HG02840 (cell line): ENCODE data around the gene UST.
"Not testable (repeated sequence)": the region's sequence is repeated elsewhere in the genome, so short reads cannot be mapped to it uniquely, and the experiment has no call there.

ENCODE experiments used
- ATAC-seq: cut with Tn5 transposase; IDR thresholded peaks from one replicate; pipeline ENCODE4 v1.9.1; 2021; ENCODE audit warnings: mild to moderate bottlenecking, moderate library complexity, moderate number of reproducible peaks; ENCODE audit not compliant: unreplicated experiment, low FRiP score

Gene UST

GRCh38 chr6:149095842-149096241, 349.0 kb downstream of the UST start:
- ATAC-seq, result no peak

- ATAC-seq, result no peak
Measured at GRCh38 chr6:149097794-149098193, 351.0 kb downstream of the UST start.

- ATAC-seq, result no peak
Measured at GRCh38 chr6:149098700-149099276, 352.0 kb downstream of the UST start.

- no peak for ATAC-seq
Measured at GRCh38 chr6:149102324-149102723, 355.5 kb downstream of the UST start.

- not testable (repeated sequence) for ATAC-seq
Measured at GRCh38 chr6:149103950-149104349, 357.1 kb downstream of the UST start.

GRCh38 chr6:149107520-149107919, 360.7 kb downstream of the UST start:
- no peak for ATAC-seq

- ATAC-seq, result no peak
Measured at GRCh38 chr6:149108038-149108748, 361.4 kb downstream of the UST start.

- ATAC-seq, result no peak
Measured at GRCh38 chr6:149108749-149109100, 361.9 kb downstream of the UST start.

- no peak for ATAC-seq
Measured at GRCh38 chr6:149109397-149110070, 362.7 kb downstream of the UST start.

- no peak for ATAC-seq
Measured at GRCh38 chr6:149111556-149112115, 364.8 kb downstream of the UST start.

GRCh38 chr6:149112976-149113375, 366.1 kb downstream of the UST start:
- ATAC-seq, result no peak

- no peak for ATAC-seq
Measured at GRCh38 chr6:149114167-149114566, 367.3 kb downstream of the UST start.

GRCh38 chr6:149118737-149119653, 372.2 kb downstream of the UST start:
- no peak for ATAC-seq

- no peak for ATAC-seq
Measured at GRCh38 chr6:149122850-149123821, 376.3 kb downstream of the UST start.

GRCh38 chr6:149125309-149125708, 378.5 kb downstream of the UST start:
- ATAC-seq, result no peak
